ENCODE results near the gene AGO3. TPM values are rescaled to one million over a fixed set of nuclear protein-coding genes. Genes with fewer than 3 reads are reported as not detected.

Gene AGO3
- total and polyA plus RNA-seq, 2 of the 13 experiments (the other 11 are each of a cell fraction or from before 2014, with no cell fraction given) = 21.2 to 27.1 TPM

DNA sequence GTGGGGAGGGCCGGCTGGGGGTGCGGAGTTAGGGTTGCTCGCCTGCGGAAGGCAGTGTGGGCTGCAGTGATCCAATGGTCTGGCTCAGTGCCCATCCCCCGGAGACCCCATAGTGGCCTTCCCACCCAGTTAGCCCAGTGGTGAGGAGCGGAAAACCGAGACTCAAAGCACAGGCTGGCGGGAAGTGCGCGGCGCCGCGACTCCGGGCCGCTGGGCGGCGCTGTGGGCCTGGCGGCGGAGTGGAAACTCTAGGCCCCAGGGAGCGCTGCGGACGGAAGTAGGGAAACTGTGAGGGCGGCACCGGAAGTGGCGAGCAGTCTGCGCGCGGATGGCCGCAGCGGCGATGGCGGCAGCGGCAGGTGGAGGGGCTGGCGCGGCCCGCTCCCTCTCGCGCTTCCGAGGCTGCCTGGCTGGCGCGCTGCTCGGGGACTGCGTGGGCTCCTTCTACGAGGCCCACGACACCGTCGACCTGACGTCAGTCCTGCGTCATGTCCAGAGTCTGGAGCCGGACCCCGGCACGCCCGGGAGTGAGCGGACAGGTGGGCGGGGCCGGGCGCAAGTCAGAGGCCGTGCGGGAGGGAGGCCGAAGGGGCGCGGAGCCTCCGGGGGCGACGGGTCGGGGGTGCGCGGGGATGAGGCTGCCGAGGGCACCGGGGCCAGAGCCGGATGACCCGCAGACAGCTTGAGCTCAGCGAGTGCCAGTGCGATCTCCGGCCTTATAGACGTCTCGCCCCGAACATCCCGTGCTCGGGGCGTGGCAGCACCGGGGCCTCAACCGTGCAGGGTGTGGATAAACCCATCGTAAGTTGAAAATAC, 157.9 kb downstream of the AGO3 start, which contains the start of gene ADPRS (continued):
- TF ChIP-seq, protein P1, sequence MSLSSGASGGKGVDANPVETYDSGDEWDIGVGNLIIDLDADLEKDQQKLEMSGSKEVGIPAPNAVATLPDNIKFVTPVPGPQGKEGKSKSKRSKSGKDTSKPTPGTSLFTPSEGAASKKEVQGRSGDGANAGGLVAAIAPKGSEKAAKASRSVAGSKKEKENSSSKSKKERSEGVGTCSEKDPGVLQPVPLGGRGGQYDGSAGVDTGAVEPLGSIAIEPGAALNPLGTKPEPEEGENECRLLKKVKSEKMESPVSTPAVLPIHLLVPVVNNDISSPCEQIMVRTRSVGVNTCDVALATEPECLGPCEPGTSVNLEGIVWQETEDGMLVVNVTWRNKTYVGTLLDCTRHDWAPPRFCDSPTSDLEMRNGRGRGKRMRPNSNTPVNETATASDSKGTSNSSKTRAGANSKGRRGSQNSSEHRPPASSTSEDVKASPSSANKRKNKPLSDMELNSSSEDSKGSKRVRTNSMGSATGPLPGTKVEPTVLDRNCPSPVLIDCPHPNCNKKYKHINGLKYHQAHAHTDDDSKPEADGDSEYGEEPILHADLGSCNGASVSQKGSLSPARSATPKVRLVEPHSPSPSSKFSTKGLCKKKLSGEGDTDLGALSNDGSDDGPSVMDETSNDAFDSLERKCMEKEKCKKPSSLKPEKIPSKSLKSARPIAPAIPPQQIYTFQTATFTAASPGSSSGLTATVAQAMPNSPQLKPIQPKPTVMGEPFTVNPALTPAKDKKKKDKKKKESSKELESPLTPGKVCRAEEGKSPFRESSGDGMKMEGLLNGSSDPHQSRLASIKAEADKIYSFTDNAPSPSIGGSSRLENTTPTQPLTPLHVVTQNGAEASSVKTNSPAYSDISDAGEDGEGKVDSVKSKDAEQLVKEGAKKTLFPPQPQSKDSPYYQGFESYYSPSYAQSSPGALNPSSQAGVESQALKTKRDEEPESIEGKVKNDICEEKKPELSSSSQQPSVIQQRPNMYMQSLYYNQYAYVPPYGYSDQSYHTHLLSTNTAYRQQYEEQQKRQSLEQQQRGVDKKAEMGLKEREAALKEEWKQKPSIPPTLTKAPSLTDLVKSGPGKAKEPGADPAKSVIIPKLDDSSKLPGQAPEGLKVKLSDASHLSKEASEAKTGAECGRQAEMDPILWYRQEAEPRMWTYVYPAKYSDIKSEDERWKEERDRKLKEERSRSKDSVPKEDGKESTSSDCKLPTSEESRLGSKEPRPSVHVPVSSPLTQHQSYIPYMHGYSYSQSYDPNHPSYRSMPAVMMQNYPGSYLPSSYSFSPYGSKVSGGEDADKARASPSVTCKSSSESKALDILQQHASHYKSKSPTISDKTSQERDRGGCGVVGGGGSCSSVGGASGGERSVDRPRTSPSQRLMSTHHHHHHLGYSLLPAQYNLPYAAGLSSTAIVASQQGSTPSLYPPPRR (CRISPR knock-in tag; IDR thresholded peaks at IDR 0.05; ENCODE audit: borderline replicate concordance) = no peak
- TF ChIP-seq, protein P2, sequence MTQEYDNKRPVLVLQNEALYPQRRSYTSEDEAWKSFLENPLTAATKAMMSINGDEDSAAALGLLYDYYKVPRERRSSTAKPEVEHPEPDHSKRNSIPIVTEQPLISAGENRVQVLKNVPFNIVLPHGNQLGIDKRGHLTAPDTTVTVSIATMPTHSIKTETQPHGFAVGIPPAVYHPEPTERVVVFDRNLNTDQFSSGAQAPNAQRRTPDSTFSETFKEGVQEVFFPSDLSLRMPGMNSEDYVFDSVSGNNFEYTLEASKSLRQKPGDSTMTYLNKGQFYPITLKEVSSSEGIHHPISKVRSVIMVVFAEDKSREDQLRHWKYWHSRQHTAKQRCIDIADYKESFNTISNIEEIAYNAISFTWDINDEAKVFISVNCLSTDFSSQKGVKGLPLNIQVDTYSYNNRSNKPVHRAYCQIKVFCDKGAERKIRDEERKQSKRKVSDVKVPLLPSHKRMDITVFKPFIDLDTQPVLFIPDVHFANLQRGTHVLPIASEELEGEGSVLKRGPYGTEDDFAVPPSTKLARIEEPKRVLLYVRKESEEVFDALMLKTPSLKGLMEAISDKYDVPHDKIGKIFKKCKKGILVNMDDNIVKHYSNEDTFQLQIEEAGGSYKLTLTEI (CRISPR knock-in tag; conservative IDR thresholded peaks at IDR 0.05) = no peak
- TF ChIP-seq NFATC3 (CRISPR knock-in tag; IDR thresholded peaks at IDR 0.05) = no peak
- TF ChIP-seq RFX1 (IDR thresholded peaks at IDR 0.05) = no peak
- TF ChIP-seq, protein P3, sequence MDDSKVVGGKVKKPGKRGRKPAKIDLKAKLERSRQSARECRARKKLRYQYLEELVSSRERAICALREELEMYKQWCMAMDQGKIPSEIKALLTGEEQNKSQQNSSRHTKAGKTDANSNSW (CRISPR knock-in tag; IDR thresholded peaks at IDR 0.05; ENCODE audit: borderline replicate concordance) = peak; percentile 47; the same call in 1 of the 2 replicates
- TF ChIP-seq, protein P4, sequence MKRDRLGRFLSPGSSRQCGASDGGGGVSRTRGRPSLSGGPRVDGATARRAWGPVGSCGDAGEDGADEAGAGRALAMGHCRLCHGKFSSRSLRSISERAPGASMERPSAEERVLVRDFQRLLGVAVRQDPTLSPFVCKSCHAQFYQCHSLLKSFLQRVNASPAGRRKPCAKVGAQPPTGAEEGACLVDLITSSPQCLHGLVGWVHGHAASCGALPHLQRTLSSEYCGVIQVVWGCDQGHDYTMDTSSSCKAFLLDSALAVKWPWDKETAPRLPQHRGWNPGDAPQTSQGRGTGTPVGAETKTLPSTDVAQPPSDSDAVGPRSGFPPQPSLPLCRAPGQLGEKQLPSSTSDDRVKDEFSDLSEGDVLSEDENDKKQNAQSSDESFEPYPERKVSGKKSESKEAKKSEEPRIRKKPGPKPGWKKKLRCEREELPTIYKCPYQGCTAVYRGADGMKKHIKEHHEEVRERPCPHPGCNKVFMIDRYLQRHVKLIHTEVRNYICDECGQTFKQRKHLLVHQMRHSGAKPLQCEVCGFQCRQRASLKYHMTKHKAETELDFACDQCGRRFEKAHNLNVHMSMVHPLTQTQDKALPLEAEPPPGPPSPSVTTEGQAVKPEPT (CRISPR knock-in tag; IDR thresholded peaks at IDR 0.05; ENCODE audit: low read depth) = no peak; the same call in 1 of the 2 replicates
- peak; percentile 76; the same call in 1 of the 2 replicates for TF ChIP-seq ZSCAN12 (CRISPR knock-in tag; IDR thresholded peaks at IDR 0.05)
- TF ChIP-seq, protein P5, sequence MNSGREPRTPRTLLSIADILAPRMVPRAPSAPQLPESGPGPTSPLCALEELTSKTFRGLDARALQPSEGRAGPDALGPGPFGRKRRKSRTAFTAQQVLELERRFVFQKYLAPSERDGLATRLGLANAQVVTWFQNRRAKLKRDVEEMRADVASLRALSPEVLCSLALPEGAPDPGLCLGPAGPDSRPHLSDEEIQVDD (CRISPR knock-in tag; IDR thresholded peaks at IDR 0.05; ENCODE audit: borderline replicate concordance) = no peak
- peak; percentile 99; the same call in 1 of the 2 replicates for TF ChIP-seq ZNF567 (CRISPR knock-in tag; IDR thresholded peaks at IDR 0.05; ENCODE audit: borderline replicate concordance)
- peak; percentile 90; the same call in 1 of the 2 replicates for TF ChIP-seq ZNF850 (CRISPR knock-in tag; conservative IDR thresholded peaks at IDR 0.05)
- 0 out of 2 replicates have a peak, but pooled peaks have one; percentile 45 for TF ChIP-seq ZBTB1 (CRISPR knock-in tag; IDR thresholded peaks at IDR 0.05; ENCODE audit: borderline replicate concordance)
- TF ChIP-seq, protein P6, sequence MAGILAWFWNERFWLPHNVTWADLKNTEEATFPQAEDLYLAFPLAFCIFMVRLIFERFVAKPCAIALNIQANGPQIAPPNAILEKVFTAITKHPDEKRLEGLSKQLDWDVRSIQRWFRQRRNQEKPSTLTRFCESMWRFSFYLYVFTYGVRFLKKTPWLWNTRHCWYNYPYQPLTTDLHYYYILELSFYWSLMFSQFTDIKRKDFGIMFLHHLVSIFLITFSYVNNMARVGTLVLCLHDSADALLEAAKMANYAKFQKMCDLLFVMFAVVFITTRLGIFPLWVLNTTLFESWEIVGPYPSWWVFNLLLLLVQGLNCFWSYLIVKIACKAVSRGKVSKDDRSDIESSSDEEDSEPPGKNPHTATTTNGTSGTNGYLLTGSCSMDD (CRISPR knock-in tag; IDR thresholded peaks at IDR 0.05) = 0 out of 2 replicates have a peak, but pooled peaks have one; percentile 28
- peak; percentile 67; the same call in 1 of the 2 replicates for TF ChIP-seq ZNF547 (CRISPR knock-in tag; IDR thresholded peaks at IDR 0.05)
- TF ChIP-seq HNRNPH1 (optimal IDR thresholded peaks at IDR 0.05; ENCODE audit: low read depth, low read length) = no peak
- TF ChIP-seq RFXAP (CRISPR knock-in tag; IDR thresholded peaks at IDR 0.05; ENCODE audit: borderline replicate concordance) = peak; percentile 76; the same call in 1 of the 2 replicates
